ENCODE results near the gene UBR1.

DNA sequence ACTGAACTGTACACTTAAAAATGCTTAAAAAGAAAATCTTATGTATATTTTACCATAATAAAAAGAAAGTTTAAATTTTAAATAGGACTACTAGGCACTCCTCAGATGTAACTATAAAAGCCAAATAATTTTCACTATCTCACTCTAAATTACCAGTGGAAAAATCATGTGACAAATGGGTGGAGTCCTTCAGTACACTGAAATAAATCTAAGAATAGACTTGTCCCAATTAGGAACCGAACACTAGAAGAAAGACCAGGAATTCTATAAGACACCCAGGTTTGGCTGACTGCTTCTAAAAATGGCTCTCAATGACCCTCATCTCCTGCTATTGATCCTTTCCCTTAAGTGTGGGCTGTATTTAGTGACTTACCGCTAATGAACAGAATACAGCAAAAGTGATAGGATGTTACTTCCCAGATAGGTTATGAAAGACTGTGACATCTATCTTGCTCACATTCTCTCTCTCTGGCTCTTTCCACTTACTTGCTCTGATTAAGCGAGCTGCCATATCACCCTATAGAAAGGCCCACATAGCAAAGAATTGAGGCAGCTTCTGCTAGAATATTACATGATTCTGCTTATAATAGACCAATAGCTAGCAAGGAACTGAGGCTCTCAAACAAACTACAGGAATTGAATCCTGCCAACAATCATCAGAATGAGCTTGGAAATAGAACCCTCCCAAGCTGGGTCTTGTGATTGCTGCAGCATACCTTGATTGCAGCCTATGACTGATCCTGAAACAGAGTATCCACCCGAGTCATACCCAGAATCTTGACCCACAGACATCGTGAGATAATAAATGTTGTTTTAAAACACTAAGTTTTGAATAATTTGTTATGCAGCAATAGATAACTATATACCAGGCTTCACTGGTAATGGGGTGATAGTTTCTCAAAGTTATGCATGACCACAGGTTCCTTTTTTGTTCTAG, 202.2 kb downstream of the UBR1 start:
- TF ChIP-seq, protein P1, sequence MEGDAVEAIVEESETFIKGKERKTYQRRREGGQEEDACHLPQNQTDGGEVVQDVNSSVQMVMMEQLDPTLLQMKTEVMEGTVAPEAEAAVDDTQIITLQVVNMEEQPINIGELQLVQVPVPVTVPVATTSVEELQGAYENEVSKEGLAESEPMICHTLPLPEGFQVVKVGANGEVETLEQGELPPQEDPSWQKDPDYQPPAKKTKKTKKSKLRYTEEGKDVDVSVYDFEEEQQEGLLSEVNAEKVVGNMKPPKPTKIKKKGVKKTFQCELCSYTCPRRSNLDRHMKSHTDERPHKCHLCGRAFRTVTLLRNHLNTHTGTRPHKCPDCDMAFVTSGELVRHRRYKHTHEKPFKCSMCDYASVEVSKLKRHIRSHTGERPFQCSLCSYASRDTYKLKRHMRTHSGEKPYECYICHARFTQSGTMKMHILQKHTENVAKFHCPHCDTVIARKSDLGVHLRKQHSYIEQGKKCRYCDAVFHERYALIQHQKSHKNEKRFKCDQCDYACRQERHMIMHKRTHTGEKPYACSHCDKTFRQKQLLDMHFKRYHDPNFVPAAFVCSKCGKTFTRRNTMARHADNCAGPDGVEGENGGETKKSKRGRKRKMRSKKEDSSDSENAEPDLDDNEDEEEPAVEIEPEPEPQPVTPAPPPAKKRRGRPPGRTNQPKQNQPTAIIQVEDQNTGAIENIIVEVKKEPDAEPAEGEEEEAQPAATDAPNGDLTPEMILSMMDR (IDR thresholded peaks at IDR 0.05): no peak
- TF ChIP-seq POLR2A (IDR thresholded peaks at IDR 0.05): no peak

Data from esophagus squamous epithelium (tissue), 4 donors.